Caco-2 (cell line): ENCODE results near the gene PAN2. TPM values are rescaled to one million over a fixed set of nuclear protein-coding genes. Genes with fewer than 3 reads are reported as not detected.

Experiments used
- BruUV-seq: library from RNA; stranded (reverse); fragments of 400-500 nt; replicated peaks from 2 replicates; lab custom pipeline; 2021; lab: Mats Ljungman, UMichigan
- CTCF ChIA-PET: fragments of 300-600 bp; sonication (Branson Sonifier 250); formaldehyde crosslinking; loops from one replicate; lab custom pipeline; 2022; ENCODE audit warnings: antibody characterized with exemption; lab: Charles Lee
- POLR2A ChIA-PET: fragments of 300-600 bp; sonication (Branson Sonifier 250); formaldehyde crosslinking; loops from one replicate; lab custom pipeline; 2022; ENCODE audit warnings: antibody characterized with exemption; lab: Charles Lee
- DNase-seq, 2 experiments: peaks; one replicate each; pipeline versions ENCODE4 v3.0.0 to v3.0.0-alpha.2; 2020 to 2022
- H3K27me3 ChIP-seq: replicated peaks from 2 replicates; pipeline ENCODE4 v1.6.0; 2011; ENCODE audit warnings: low read length; ENCODE audit not compliant: control insufficient read depth, insufficient read depth
- H3K36me3 ChIP-seq: 2 replicates; pipeline ENCODE4 v1.5.1; 2011; ENCODE audit warnings: low read length; ENCODE audit not compliant: control insufficient read depth, insufficient read depth
- H3K4me1 ChIP-seq: fragments of 250-450 bp; sonication (Bioruptor Pico); 2 replicates; pipeline ENCODE4 v1.5.1; 2020; ENCODE audit warnings: mild to moderate bottlenecking
- H3K4me3 ChIP-seq: 2 replicates; pipeline ENCODE4 v1.5.1; 2011; ENCODE audit warnings: low read depth, mild to moderate bottlenecking, control low read depth, low read length
- H3K9me3 ChIP-seq: fragments of 250-450 bp; sonication (Bioruptor Pico); 2 replicates; pipeline ENCODE4 v1.5.1; 2020; ENCODE audit warnings: mild to moderate bottlenecking, moderate library complexity
- H3K27ac Mint-ChIP-seq: one replicate; pipeline ENCODE4 v1.8.0; 2022; ENCODE audit warnings: mixed read lengths; ENCODE audit not compliant: unreplicated experiment
- H3K27me3 Mint-ChIP-seq: one replicate; pipeline ENCODE4 v1.8.0; 2022; ENCODE audit warnings: mixed read lengths; ENCODE audit not compliant: insufficient read depth, unreplicated experiment
- H3K36me3 Mint-ChIP-seq: one replicate; pipeline ENCODE4 v1.8.0; 2022; ENCODE audit warnings: mild to moderate bottlenecking, mixed read lengths; ENCODE audit not compliant: insufficient read depth, unreplicated experiment
- H3K4me1 Mint-ChIP-seq: one replicate; pipeline ENCODE4 v1.8.0; 2022; ENCODE audit warnings: low read depth, mixed read lengths; ENCODE audit not compliant: unreplicated experiment
- H3K4me3 Mint-ChIP-seq: one replicate; pipeline ENCODE4 v1.8.0; 2022; ENCODE audit warnings: mild to moderate bottlenecking, moderate library complexity, mixed read lengths; ENCODE audit not compliant: unreplicated experiment
- H3K9me3 Mint-ChIP-seq: one replicate; pipeline ENCODE4 v1.8.0; 2022; ENCODE audit warnings: mixed read lengths; ENCODE audit not compliant: unreplicated experiment
- intact Hi-C: fragments of 100-400 bp; cut with micrococcal nuclease; formaldehyde crosslinking; loops from one replicate; pipeline ENCODE4 v1.10.0; 2022; ENCODE audit not compliant: unreplicated experiment
- total RNA-seq: library from RNA; stranded (reverse); gene quantifications from 2 replicates; pipeline ENCODE4 v1.2.3, GENCODE V29; 2022
- TF ChIP-seq, protein P1 (sequence below), 2 experiments: fragments of 200-600 bp in 1 of 2; IDR thresholded peaks; 1 replicate in 1 of 2; 2 replicates in 1 of 2; pipeline versions ENCODE4 v1.5.1 to v1.8.0; 2011 to 2022; ENCODE audit warnings: antibody characterized with exemption in 1 of 2, control low read depth in 1 of 2, inconsistent platforms in 1 of 2, low read depth in 1 of 2, low read length in 1 of 2, mild to moderate bottlenecking in 1 of 2, moderate library complexity in 1 of 2; ENCODE audit not compliant: insufficient read depth in 1 of 2, severe bottlenecking in 1 of 2, unreplicated experiment in 1 of 2

The PAN2 gene
- total RNA-seq, 1 experiment from 2014 or later = 30.0 TPM

- peaks cover 49% of the 10 kb centered on the region for H3K36me3 Mint-ChIP-seq
- peak; percentile 98 to 99 for DNase-seq
- CTCF ChIA-PET = interaction anchor here (0.5 to 2.1 kb wide), 19 partner anchors 18 to 258 kb away, joined by 3 to 38 read pairs (median 4); partner anchors contain the start of genes COQ10A, IL23A, PAN2 and SMARCC2
- H3K27me3 ChIP-seq = no peaks in the 10 kb centered on the region
- BruUV-seq = no TSS peak
- peak within 1 kb of the TSS; percentile 85 for H3K4me3 Mint-ChIP-seq
- peaks cover 4% of the 10 kb centered on the region; the same call in 1 of the 2 replicates for H3K4me1 ChIP-seq
- H3K36me3 ChIP-seq = peaks cover under 1% of the 10 kb centered on the region; the same call in 1 of the 2 replicates
- H3K27ac Mint-ChIP-seq = peak within 1 kb of the TSS; percentile 96
- H3K4me3 ChIP-seq = peak within 1 kb of the TSS; percentile 79
- intact Hi-C loops = loop anchor here (1.0 kb wide), 6 partner anchors 16 to 152 kb away; partner anchors contain the start of genes CS, PAN2, SPRYD4 and STAT2
- TF ChIP-seq, protein P1, sequence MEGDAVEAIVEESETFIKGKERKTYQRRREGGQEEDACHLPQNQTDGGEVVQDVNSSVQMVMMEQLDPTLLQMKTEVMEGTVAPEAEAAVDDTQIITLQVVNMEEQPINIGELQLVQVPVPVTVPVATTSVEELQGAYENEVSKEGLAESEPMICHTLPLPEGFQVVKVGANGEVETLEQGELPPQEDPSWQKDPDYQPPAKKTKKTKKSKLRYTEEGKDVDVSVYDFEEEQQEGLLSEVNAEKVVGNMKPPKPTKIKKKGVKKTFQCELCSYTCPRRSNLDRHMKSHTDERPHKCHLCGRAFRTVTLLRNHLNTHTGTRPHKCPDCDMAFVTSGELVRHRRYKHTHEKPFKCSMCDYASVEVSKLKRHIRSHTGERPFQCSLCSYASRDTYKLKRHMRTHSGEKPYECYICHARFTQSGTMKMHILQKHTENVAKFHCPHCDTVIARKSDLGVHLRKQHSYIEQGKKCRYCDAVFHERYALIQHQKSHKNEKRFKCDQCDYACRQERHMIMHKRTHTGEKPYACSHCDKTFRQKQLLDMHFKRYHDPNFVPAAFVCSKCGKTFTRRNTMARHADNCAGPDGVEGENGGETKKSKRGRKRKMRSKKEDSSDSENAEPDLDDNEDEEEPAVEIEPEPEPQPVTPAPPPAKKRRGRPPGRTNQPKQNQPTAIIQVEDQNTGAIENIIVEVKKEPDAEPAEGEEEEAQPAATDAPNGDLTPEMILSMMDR (IDR thresholded peaks at IDR 0.05; ENCODE audit: insufficient read depth in 1 of 2, low read depth in 1 of 2, low read length in 1 of 2, severe bottlenecking in 1 of 2, unreplicated experiment in 1 of 2) = peak; percentile 22 to 27
- POLR2A ChIA-PET = interaction anchor here (0.5 to 2.0 kb wide), 16 partner anchors 9 to 321 kb away, joined by 3 to 30 read pairs (median 5); partner anchors contain the start of genes CS, RNF41, SMARCC2 and STAT2
- H3K9me3 Mint-ChIP-seq = no peaks in the 10 kb centered on the region
- no peaks in the 10 kb centered on the region for H3K27me3 Mint-ChIP-seq
- H3K4me1 Mint-ChIP-seq = no peaks in the 10 kb centered on the region
- H3K9me3 ChIP-seq = no peaks in the 10 kb centered on the region
Measured at GRCh38 chr12:56315622-56316473, 18.0 kb downstream of the PAN2 start, which contains the start of gene CNPY2. Gene CNPY2, minus strand, starts transcription at chr12:56315988. Its CDS starts 771 bp downstream, at chr12:56315217.

- Histone ChIP-seq H3K4me3 (peak overlapping the region; percentile 79), H3K27me3 (no peaks in the 10 kb centered on the region), H3K36me3 (peaks cover 2% of the 10 kb centered on the region; the same call in 1 of the 2 replicates), H3K4me1 (peaks cover 4% of the 10 kb centered on the region; the same call in 1 of the 2 replicates), H3K9me3 (no peaks in the 10 kb centered on the region)
- no peaks in the 10 kb centered on the region for H3K9me3 Mint-ChIP-seq
- POLR2A ChIA-PET = interaction anchor here (0.6 to 2.0 kb wide), 6 partner anchors 45 to 164 kb away, joined by 3 to 30 read pairs (median 6); partner anchors contain the start of genes RNF41, SMARCC2 and STAT2
- H3K4me3 Mint-ChIP-seq = peak overlapping the region; percentile 85
- CTCF ChIA-PET = interaction anchor here (0.6 to 2.1 kb wide), 14 partner anchors 18 to 196 kb away, joined by 3 to 38 read pairs (median 4); partner anchors contain the start of genes COQ10A, IL23A, PAN2 and SMARCC2
- peaks cover 55% of the 10 kb centered on the region for H3K36me3 Mint-ChIP-seq
- H3K4me1 Mint-ChIP-seq = no peaks in the 10 kb centered on the region
- H3K27me3 Mint-ChIP-seq = no peaks in the 10 kb centered on the region
- no peak for DNase-seq
- TF ChIP-seq, protein P1 (IDR thresholded peaks at IDR 0.05; ENCODE audit: insufficient read depth in 1 of 2, low read depth in 1 of 2, low read length in 1 of 2, severe bottlenecking in 1 of 2, unreplicated experiment in 1 of 2) = no peak
- H3K27ac Mint-ChIP-seq = peak overlapping the region; percentile 96
- TSS peak; percentile 76 for BruUV-seq
- intact Hi-C loops = no loop called here
Measured at GRCh38 chr12:56315249-56315621, 18.6 kb downstream of the PAN2 start.

DNA sequence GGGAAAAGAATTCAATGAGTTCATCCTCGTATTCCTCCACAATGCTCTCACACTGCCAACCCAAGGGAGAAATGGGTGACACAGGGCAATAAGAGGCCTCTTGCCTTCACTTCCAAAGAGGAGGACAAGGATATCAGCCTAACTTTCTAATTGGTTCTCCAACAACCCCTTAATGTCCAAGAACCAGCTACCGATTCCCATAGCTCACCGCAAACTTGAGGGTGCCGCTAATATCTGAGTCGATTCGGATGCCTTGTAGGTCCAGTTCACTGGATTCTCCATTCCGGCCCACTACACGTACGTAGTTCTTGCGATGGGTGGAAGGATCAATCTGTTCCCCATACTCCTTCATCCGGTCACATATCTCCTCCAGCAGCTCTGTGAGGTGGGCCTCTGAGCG lies 22.8 kb downstream of the PAN2 start:
- H3K4me3 ChIP-seq = no peak overlapping the region
- H3K27me3 Mint-ChIP-seq = no peaks in the 10 kb centered on the region
- H3K4me1 Mint-ChIP-seq = no peaks in the 10 kb centered on the region
- BruUV-seq = no TSS peak
- no peak overlapping the region for H3K4me3 Mint-ChIP-seq
- POLR2A ChIA-PET = no interaction called here
- no peaks in the 10 kb centered on the region for H3K9me3 Mint-ChIP-seq
- H3K9me3 ChIP-seq = no peaks in the 10 kb centered on the region
- CTCF ChIA-PET = interaction anchor here (0.7 to 1.0 kb wide), 2 partner anchors 121 to 153 kb away, joined by 3 read pairs; partner anchors contain the start of gene SMARCC2
- H3K27ac Mint-ChIP-seq = no peak overlapping the region
- no peaks in the 10 kb centered on the region for H3K27me3 ChIP-seq
- DNase-seq = no peak
- H3K4me1 ChIP-seq = peaks cover 4% of the 10 kb centered on the region; the same call in 1 of the 2 replicates
- H3K36me3 ChIP-seq = peaks cover 2% of the 10 kb centered on the region; the same call in 1 of the 2 replicates
- intact Hi-C loops = no loop called here
- H3K36me3 Mint-ChIP-seq = peaks cover 60% of the 10 kb centered on the region
- TF ChIP-seq, protein P1 (IDR thresholded peaks at IDR 0.05; ENCODE audit: insufficient read depth in 1 of 2, low read depth in 1 of 2, low read length in 1 of 2, severe bottlenecking in 1 of 2, unreplicated experiment in 1 of 2) = no peak
